Measurements from ENCODE around the gene MFAP4. TPM values are rescaled to one million over a fixed set of nuclear protein-coding genes. Genes with fewer than 3 reads are reported as not detected.

MFAP4 gene
- total RNA-seq, 1 donor from 2014 or later = 18.0 TPM

DNA sequence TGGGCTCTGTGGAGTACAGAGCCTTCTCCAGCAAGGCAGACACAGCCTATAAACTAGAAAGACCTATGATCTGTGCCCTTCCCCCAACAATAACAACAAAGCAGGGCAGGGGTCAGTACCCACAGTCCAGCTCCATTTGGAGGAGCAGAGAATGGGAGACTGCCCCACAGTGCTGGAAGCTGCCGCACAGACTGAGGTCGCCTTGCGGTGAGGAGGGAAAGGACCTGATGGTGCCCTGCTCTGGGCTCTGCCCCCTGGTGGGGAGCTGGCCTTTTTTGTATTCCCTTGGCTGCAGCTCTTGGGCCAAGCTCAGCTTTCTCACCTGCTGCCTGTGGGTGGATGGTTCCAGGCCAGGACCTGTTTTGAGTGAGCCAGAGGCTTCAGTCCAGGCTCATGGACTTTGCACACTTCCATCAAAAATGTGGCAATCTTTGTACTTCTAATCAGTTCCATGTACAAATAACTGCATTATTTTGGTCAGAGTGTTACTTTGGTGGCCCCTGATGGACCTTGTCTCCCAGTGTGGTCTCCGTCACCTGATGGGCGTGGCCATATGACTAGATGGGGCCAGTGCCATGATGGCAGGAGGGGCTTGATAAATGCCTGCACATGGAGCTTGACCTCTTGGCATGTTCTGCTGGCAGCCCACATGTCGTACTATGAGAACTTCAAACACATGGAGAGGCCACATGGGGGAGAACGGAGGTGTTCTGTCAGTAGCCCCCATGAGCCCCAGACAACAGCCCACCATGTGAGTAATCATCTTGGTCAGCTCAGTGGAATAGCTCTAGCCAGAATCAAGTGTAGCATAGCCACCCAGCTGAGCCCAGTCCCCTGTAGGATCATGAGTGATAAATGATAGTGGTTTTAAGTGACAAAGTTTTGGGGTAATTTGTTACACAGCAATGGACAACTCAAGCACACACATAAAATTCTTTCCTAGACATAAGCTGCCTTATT, 48.7 kb downstream of the MFAP4 start:
- H3K4me3 Mint-ChIP-seq = no peak overlapping the region

DNA sequence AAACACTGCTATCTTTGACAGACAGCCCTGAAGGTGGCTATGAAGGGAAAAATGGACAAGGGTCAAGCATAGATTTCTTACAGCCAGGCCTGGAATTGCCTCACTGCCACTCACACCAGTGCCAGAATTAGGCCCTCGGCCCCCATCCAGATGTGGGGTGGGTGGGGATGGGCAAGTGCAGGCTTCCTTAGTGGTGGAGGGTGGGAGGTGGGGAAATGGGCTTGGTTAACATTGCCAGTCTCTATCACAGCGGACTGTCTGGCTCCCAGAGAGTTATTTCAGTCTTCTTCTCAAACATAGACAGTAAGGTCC, 49.3 kb downstream of the MFAP4 start:
- Mint-ChIP-seq H3K36me3 (peaks cover 8% of the 10 kb centered on the region), H3K4me3 (no peak overlapping the region), H3K9me3 (no peaks in the 10 kb centered on the region), H3K27ac (no peak overlapping the region), H3K4me1 (ENCODE audit: unreplicated experiment) (peaks cover 39% of the 10 kb centered on the region), H3K27me3 (no peaks in the 10 kb centered on the region)
- TF ChIP-seq, protein P1, sequence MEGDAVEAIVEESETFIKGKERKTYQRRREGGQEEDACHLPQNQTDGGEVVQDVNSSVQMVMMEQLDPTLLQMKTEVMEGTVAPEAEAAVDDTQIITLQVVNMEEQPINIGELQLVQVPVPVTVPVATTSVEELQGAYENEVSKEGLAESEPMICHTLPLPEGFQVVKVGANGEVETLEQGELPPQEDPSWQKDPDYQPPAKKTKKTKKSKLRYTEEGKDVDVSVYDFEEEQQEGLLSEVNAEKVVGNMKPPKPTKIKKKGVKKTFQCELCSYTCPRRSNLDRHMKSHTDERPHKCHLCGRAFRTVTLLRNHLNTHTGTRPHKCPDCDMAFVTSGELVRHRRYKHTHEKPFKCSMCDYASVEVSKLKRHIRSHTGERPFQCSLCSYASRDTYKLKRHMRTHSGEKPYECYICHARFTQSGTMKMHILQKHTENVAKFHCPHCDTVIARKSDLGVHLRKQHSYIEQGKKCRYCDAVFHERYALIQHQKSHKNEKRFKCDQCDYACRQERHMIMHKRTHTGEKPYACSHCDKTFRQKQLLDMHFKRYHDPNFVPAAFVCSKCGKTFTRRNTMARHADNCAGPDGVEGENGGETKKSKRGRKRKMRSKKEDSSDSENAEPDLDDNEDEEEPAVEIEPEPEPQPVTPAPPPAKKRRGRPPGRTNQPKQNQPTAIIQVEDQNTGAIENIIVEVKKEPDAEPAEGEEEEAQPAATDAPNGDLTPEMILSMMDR (conservative IDR thresholded peaks at IDR 0.05) = no peak
- no peak for DNase-seq (ENCODE audit: extremely low spot score, unreplicated experiment)

More for the DNA sequence above, 48.7 kb downstream of the MFAP4 start:
- peaks cover 39% of the 10 kb centered on the region for H3K4me1 Mint-ChIP-seq (ENCODE audit: unreplicated experiment)
- peaks cover 8% of the 10 kb centered on the region for H3K36me3 Mint-ChIP-seq
- H3K9me3 Mint-ChIP-seq = no peaks in the 10 kb centered on the region
- peak overlapping the region; percentile 48 for H3K27ac Mint-ChIP-seq
- TF ChIP-seq, protein P1 (conservative IDR thresholded peaks at IDR 0.05) = peak; percentile 76
- DNase-seq (ENCODE audit: extremely low spot score, unreplicated experiment) = no peak
- H3K27me3 Mint-ChIP-seq = no peaks in the 10 kb centered on the region

DNA sequence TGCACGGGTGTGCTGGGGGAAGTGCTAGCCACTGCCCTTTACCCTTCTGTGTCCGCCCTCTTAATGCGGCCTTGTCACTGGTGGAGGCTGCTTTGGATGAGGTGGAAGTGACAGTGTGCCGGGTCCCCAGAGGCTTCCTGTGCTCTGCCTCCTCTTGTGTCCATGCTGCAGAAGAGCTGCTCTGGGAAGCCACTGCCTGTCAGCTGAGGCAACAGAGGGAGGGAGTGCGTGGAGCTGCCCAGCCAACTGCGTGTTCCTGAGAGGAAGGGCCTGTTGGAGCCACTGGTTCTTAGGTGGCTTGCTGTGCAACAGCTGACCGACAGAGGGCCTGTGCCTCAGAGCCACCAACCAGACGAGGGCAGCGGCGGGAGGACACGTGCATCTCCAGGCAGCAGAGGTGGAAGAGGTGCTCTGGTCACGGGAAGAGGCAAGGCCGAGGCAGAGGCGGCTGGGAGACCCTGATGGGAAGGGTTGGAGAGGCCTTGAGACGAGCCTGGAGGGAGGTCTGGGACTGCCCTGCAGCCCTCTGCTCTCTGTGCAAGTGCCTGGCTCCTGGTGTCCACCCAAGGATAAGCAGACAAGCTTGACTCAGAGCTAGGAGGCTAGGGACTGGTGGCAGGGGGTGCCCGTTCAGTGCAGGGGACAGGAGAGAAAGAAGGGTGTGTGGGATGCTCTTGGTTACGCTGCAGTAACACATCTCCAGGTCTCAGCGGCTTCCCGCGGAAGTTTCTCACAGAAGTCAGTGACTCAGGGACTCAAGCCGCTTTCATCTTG, 49.9 kb downstream of the MFAP4 start:
- TF ChIP-seq, protein P1 (conservative IDR thresholded peaks at IDR 0.05) = peak; percentile 34
- H3K27me3 Mint-ChIP-seq = no peaks in the 10 kb centered on the region
- no peak overlapping the region for H3K4me3 Mint-ChIP-seq
- H3K27ac Mint-ChIP-seq = no peak overlapping the region
- peaks cover 37% of the 10 kb centered on the region for H3K4me1 Mint-ChIP-seq (ENCODE audit: unreplicated experiment)
- H3K9me3 Mint-ChIP-seq = no peaks in the 10 kb centered on the region
- H3K36me3 Mint-ChIP-seq = peaks cover 8% of the 10 kb centered on the region
- DNase-seq (ENCODE audit: extremely low spot score, unreplicated experiment) = no peak

DNA sequence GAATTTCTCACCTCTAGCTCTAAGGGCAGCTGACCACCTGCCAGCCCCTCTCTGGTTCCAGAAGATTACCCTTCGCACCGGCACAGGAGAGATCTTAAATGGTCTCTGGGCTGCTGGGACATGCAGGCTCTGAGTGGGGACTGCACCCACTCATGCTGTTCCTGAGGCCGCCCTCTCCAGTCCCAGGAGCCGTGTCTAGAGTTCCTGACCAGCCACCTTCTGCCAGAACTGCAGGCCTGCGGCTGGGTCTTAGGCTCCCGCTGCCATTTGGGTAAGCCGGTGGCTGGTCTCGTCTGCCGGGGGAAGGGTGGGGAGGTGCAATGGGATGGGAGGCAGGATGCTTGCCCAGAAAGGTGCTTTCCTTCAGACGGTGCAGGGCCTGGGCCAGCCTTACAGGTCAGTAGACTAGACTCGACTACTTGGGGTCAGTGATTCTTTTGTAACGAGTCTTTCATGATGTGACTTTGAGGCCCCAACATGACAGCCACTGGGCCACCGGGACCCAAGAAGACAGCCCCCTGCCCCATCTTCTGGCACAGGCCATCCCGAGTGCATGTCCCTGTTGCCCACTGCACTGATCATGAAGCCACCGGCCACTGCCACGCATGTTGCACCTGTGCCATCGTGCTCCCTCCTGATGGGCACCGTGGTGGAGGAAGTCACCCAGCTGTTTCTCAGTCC, 50.9 kb downstream of the MFAP4 start:
- peaks cover 32% of the 10 kb centered on the region for H3K4me1 Mint-ChIP-seq (ENCODE audit: unreplicated experiment)
- no peak overlapping the region for H3K27ac Mint-ChIP-seq
- no peaks in the 10 kb centered on the region for H3K27me3 Mint-ChIP-seq
- peaks cover 4% of the 10 kb centered on the region for H3K36me3 Mint-ChIP-seq
- no peaks in the 10 kb centered on the region for H3K9me3 Mint-ChIP-seq
- H3K4me3 Mint-ChIP-seq = no peak overlapping the region
- TF ChIP-seq, protein P1 (conservative IDR thresholded peaks at IDR 0.05) = no peak
- DNase-seq (ENCODE audit: extremely low spot score, unreplicated experiment) = no peak

DNA sequence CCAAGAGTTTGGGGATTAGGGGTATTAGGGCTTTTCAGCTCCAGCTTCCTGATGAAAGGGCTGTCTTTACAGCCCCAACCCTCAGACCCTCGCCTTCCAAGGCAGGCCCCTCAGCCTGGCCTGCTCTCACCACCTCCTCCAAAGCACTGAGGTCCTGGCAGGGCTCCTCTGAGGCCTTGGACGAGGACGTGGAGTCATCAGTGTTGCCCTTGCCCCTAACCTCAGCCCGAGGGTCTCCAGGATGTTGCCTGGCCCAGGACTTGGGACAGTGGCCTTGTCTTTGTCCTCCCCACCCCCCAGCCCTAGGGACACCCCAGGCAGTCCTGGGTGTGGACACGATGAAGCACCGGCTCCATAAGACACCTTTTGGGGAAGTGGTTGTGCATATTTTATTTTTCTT, 52.7 kb downstream of the MFAP4 start:
- Mint-ChIP-seq H3K4me3 (no peak overlapping the region), H3K27ac (no peak overlapping the region)

More for the DNA sequence above, 52.7 kb downstream of the MFAP4 start:
- H3K4me1 Mint-ChIP-seq (ENCODE audit: unreplicated experiment) = peaks cover 29% of the 10 kb centered on the region
- peaks cover 8% of the 10 kb centered on the region for H3K36me3 Mint-ChIP-seq
- no peak for DNase-seq (ENCODE audit: extremely low spot score, unreplicated experiment)
- H3K9me3 Mint-ChIP-seq = no peaks in the 10 kb centered on the region
- TF ChIP-seq, protein P1 (conservative IDR thresholded peaks at IDR 0.05) = no peak
- no peaks in the 10 kb centered on the region for H3K27me3 Mint-ChIP-seq
